GM23338 (cell line): ENCODE data around the gene ZNF365.

Experiments
- EZH2 ChIP-seq: fragments of 200-600 bp; sonication (generic); IDR thresholded peaks from one replicate; pipeline ENCODE4 v1.8.0; 2017; ENCODE audit warnings: antibody characterized with exemption, mild to moderate bottlenecking, low read depth; ENCODE audit not compliant: unreplicated experiment
- EZH2phosphoT487 ChIP-seq: fragments of 200-600 bp; sonication (generic); IDR thresholded peaks from one replicate; pipeline ENCODE4 v1.8.1; 2018; ENCODE audit warnings: antibody characterized with exemption; ENCODE audit not compliant: unreplicated experiment
- JUNB ChIP-seq: IDR thresholded peaks from one replicate; pipeline ENCODE4 v1.6.1; 2016; ENCODE audit warnings: antibody characterized with exemption; ENCODE audit not compliant: unreplicated experiment
- POLR2AphosphoS5 ChIP-seq: IDR thresholded peaks from 2 replicates; pipeline ENCODE4 v1.6.1; 2016; ENCODE audit warnings: antibody characterized with exemption, low read depth
- STAT1 ChIP-seq: IDR thresholded peaks from one replicate; pipeline ENCODE4 v1.6.1; 2016; ENCODE audit warnings: antibody characterized with exemption; ENCODE audit not compliant: unreplicated experiment
- ZNF331 ChIP-seq: fragments of 250-450 bp; sonication (Bioruptor Pico); IDR thresholded peaks from 2 replicates; pipeline ENCODE4 v1.5.0; 2020; ENCODE audit warnings: low read depth, mild to moderate bottlenecking, moderate library complexity
- TF ChIP-seq, protein P1 (sequence below), 2 experiments: fragments of 200-600 bp in 1 of 2; sonication (generic) in 1 of 2; conservative IDR thresholded peaks; 2 replicates each; pipeline versions ENCODE4 v1.5.1 to v1.6.1; 2016 to 2017; ENCODE audit warnings: antibody characterized with exemption in 2 of 2, low read depth in 2 of 2, mild to moderate bottlenecking in 2 of 2, moderate library complexity in 1 of 2
- TF ChIP-seq, protein P2 (sequence below): IDR thresholded peaks from 2 replicates; pipeline ENCODE4 v1.6.1; 2016; ENCODE audit warnings: antibody characterized with exemption
- TF ChIP-seq, protein P3 (sequence below): IDR thresholded peaks from one replicate; pipeline ENCODE4 v1.6.1; 2018; ENCODE audit warnings: antibody characterized with exemption; ENCODE audit not compliant: unreplicated experiment
- TF ChIP-seq, protein P4 (sequence below): fragments of 250-450 bp; sonication (Bioruptor Pico); IDR thresholded peaks from 2 replicates; pipeline ENCODE4 v1.5.0; 2020; ENCODE audit warnings: mild to moderate bottlenecking, moderate library complexity

DNA sequence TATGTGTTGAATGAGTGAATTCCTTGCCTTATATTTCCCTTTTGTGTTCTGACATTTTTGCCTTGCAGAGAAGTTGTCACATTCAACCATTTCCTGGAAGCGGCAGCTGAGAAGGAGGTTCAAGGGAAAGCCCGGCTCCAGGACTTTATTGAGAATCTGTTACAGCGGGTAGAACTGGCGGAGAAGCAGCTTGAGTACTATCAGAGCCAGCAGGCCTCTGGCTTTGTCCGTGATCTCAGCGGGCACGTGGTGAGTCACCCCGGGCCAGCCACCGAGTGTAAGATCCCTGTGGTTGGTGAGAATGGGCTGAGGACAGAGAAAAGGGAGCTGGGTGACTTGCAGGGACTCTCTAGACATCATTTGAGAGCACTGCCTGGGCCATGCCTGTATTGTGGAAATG, 14.2 kb downstream of the ZNF365 start:
- TF ChIP-seq, protein P1, sequence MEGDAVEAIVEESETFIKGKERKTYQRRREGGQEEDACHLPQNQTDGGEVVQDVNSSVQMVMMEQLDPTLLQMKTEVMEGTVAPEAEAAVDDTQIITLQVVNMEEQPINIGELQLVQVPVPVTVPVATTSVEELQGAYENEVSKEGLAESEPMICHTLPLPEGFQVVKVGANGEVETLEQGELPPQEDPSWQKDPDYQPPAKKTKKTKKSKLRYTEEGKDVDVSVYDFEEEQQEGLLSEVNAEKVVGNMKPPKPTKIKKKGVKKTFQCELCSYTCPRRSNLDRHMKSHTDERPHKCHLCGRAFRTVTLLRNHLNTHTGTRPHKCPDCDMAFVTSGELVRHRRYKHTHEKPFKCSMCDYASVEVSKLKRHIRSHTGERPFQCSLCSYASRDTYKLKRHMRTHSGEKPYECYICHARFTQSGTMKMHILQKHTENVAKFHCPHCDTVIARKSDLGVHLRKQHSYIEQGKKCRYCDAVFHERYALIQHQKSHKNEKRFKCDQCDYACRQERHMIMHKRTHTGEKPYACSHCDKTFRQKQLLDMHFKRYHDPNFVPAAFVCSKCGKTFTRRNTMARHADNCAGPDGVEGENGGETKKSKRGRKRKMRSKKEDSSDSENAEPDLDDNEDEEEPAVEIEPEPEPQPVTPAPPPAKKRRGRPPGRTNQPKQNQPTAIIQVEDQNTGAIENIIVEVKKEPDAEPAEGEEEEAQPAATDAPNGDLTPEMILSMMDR (conservative IDR thresholded peaks at IDR 0.05; ENCODE audit: low read depth in 2 of 2) = no peak
- TF ChIP-seq POLR2AphosphoS5 (no peak), EZH2 (no peak), JUNB (no peak), EZH2phosphoT487 (no peak), STAT1 (no peak), ZNF331 (CRISPR knock-in tag) (no peak)
- TF ChIP-seq, protein P2, sequence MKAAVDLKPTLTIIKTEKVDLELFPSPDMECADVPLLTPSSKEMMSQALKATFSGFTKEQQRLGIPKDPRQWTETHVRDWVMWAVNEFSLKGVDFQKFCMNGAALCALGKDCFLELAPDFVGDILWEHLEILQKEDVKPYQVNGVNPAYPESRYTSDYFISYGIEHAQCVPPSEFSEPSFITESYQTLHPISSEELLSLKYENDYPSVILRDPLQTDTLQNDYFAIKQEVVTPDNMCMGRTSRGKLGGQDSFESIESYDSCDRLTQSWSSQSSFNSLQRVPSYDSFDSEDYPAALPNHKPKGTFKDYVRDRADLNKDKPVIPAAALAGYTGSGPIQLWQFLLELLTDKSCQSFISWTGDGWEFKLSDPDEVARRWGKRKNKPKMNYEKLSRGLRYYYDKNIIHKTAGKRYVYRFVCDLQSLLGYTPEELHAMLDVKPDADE = no peak
- TF ChIP-seq, protein P3, sequence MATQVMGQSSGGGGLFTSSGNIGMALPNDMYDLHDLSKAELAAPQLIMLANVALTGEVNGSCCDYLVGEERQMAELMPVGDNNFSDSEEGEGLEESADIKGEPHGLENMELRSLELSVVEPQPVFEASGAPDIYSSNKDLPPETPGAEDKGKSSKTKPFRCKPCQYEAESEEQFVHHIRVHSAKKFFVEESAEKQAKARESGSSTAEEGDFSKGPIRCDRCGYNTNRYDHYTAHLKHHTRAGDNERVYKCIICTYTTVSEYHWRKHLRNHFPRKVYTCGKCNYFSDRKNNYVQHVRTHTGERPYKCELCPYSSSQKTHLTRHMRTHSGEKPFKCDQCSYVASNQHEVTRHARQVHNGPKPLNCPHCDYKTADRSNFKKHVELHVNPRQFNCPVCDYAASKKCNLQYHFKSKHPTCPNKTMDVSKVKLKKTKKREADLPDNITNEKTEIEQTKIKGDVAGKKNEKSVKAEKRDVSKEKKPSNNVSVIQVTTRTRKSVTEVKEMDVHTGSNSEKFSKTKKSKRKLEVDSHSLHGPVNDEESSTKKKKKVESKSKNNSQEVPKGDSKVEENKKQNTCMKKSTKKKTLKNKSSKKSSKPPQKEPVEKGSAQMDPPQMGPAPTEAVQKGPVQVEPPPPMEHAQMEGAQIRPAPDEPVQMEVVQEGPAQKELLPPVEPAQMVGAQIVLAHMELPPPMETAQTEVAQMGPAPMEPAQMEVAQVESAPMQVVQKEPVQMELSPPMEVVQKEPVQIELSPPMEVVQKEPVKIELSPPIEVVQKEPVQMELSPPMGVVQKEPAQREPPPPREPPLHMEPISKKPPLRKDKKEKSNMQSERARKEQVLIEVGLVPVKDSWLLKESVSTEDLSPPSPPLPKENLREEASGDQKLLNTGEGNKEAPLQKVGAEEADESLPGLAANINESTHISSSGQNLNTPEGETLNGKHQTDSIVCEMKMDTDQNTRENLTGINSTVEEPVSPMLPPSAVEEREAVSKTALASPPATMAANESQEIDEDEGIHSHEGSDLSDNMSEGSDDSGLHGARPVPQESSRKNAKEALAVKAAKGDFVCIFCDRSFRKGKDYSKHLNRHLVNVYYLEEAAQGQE = no peak
- TF ChIP-seq, protein P4, sequence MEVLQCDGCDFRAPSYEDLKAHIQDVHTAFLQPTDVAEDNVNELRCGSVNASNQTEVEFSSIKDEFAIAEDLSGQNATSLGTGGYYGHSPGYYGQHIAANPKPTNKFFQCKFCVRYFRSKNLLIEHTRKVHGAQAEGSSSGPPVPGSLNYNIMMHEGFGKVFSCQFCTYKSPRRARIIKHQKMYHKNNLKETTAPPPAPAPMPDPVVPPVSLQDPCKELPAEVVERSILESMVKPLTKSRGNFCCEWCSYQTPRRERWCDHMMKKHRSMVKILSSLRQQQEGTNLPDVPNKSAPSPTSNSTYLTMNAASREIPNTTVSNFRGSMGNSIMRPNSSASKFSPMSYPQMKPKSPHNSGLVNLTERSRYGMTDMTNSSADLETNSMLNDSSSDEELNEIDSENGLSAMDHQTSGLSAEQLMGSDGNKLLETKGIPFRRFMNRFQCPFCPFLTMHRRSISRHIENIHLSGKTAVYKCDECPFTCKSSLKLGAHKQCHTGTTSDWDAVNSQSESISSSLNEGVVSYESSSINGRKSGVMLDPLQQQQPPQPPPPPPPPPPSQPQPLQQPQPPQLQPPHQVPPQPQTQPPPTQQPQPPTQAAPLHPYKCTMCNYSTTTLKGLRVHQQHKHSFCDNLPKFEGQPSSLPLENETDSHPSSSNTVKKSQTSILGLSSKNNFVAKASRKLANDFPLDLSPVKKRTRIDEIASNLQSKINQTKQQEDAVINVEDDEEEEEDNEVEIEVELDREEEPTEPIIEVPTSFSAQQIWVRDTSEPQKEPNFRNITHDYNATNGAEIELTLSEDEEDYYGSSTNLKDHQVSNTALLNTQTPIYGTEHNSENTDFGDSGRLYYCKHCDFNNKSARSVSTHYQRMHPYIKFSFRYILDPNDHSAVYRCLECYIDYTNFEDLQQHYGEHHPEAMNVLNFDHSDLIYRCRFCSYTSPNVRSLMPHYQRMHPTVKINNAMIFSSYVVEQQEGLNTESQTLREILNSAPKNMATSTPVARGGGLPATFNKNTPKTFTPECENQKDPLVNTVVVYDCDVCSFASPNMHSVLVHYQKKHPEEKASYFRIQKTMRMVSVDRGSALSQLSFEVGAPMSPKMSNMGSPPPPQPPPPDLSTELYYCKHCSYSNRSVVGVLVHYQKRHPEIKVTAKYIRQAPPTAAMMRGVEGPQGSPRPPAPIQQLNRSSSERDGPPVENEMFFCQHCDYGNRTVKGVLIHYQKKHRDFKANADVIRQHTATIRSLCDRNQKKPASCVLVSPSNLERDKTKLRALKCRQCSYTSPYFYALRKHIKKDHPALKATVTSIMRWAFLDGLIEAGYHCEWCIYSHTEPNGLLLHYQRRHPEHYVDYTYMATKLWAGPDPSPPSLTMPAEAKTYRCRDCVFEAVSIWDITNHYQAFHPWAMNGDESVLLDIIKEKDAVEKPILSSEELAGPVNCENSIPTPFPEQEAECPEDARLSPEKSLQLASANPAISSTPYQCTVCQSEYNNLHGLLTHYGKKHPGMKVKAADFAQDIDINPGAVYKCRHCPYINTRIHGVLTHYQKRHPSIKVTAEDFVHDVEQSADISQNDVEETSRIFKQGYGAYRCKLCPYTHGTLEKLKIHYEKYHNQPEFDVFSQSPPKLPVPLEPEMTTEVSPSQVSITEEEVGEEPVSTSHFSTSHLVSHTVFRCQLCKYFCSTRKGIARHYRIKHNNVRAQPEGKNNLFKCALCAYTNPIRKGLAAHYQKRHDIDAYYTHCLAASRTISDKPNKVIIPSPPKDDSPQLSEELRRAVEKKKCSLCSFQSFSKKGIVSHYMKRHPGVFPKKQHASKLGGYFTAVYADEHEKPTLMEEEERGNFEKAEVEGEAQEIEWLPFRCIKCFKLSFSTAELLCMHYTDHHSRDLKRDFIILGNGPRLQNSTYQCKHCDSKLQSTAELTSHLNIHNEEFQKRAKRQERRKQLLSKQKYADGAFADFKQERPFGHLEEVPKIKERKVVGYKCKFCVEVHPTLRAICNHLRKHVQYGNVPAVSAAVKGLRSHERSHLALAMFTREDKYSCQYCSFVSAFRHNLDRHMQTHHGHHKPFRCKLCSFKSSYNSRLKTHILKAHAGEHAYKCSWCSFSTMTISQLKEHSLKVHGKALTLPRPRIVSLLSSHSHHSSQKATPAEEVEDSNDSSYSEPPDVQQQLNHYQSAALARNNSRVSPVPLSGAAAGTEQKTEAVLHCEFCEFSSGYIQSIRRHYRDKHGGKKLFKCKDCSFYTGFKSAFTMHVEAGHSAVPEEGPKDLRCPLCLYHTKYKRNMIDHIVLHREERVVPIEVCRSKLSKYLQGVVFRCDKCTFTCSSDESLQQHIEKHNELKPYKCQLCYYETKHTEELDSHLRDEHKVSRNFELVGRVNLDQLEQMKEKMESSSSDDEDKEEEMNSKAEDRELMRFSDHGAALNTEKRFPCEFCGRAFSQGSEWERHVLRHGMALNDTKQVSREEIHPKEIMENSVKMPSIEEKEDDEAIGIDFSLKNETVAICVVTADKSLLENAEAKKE (CRISPR knock-in tag) = no peak
